IMR-90 (cell line): ENCODE data around the gene BFAR. TPM values are rescaled to one million over a fixed set of nuclear protein-coding genes. Genes with fewer than 3 reads are reported as not detected.

Experiments
- ATAC-seq: fragments of 200-7000 bp; cut with Tn5 transposase; 2 replicates; pipeline ENCODE4 v1.9.1; 2020; ENCODE audit warnings: low read depth, mild to moderate bottlenecking, moderate library complexity
- BruUV-seq: library from RNA; stranded (reverse); fragments of 400-500 nt; replicated peaks from 2 replicates; lab custom pipeline; 2021; lab: Mats Ljungman, UMichigan
- CTCF ChIA-PET: fragments of 300-600 bp; formaldehyde crosslinking; extraction: SDS; loops from one replicate; lab custom pipeline; 2021; ENCODE audit warnings: antibody characterized with exemption; lab: Yijun Ruan, JAX
- POLR2A ChIA-PET: fragments of 300-600 bp; sonication (Branson Sonifier 250); formaldehyde crosslinking; loops from one replicate; lab custom pipeline; 2022; ENCODE audit warnings: antibody characterized with exemption; ENCODE audit not compliant: unreplicated experiment; lab: Charles Lee
- DNase-seq: peaks from one replicate; pipeline ENCODE4 v3.0.0; 2013
- H2AFZ ChIP-seq: replicated peaks from 2 replicates; pipeline ENCODE3; 2013; ENCODE audit warnings: low read length, mild to moderate bottlenecking; ENCODE audit not compliant: poor library complexity
- H2AK5ac ChIP-seq: 2 replicates; pipeline ENCODE4 v1.6.1; 2013; ENCODE audit warnings: low read depth, low read length, inconsistent platforms
- H2AK9ac ChIP-seq: replicated peaks from 2 replicates; pipeline ENCODE3; 2013; ENCODE audit warnings: mild to moderate bottlenecking, low read depth, low read length, moderate library complexity; ENCODE audit not compliant: poor library complexity
- H2BK120ac ChIP-seq: 2 replicates; pipeline ENCODE4 v1.6.1; 2013; ENCODE audit warnings: low read depth, low read length, inconsistent platforms
- H2BK15ac ChIP-seq: 3 replicates; pipeline ENCODE4 v1.6.1; 2013; ENCODE audit warnings: low read depth, low read length, inconsistent platforms
- H2BK20ac ChIP-seq: 2 replicates; pipeline ENCODE4 v1.6.1; 2013; ENCODE audit warnings: low read depth, mild to moderate bottlenecking, inconsistent platforms, low read length, moderate library complexity
- H2BK5ac ChIP-seq: 2 replicates; pipeline ENCODE4 v1.6.1; 2013; ENCODE audit warnings: mild to moderate bottlenecking, low read depth, low read length, inconsistent platforms; ENCODE audit not compliant: poor library complexity, severe bottlenecking
- H3K14ac ChIP-seq: replicated peaks from 2 replicates; pipeline ENCODE4 v1.6.1; 2013; ENCODE audit warnings: low read depth, low read length, inconsistent platforms
- H3K18ac ChIP-seq: 2 replicates; pipeline ENCODE4 v1.6.1; 2013; ENCODE audit warnings: low read depth, low read length, control low read depth
- H3K23ac ChIP-seq: 2 replicates; pipeline ENCODE4 v1.6.1; 2013; ENCODE audit warnings: low read depth, low read length, inconsistent platforms
- H3K27ac ChIP-seq: 2 replicates; pipeline ENCODE4 v1.5.1; 2013; ENCODE audit warnings: mild to moderate bottlenecking, control low read depth, low read length; ENCODE audit not compliant: insufficient read depth
- H3K27me3 ChIP-seq: 2 replicates; pipeline ENCODE4 v1.6.1; 2013; ENCODE audit warnings: low read length; ENCODE audit not compliant: control insufficient read depth, insufficient read depth
- H3K36me3 ChIP-seq: 2 replicates; pipeline ENCODE4 v1.6.1; 2013; ENCODE audit warnings: low read length, mixed read lengths; ENCODE audit not compliant: control insufficient read depth, insufficient read depth
- H3K4ac ChIP-seq: 2 replicates; pipeline ENCODE4 v1.6.1; 2013; ENCODE audit warnings: low read depth, low read length, inconsistent platforms
- H3K4me1 ChIP-seq: 2 replicates; pipeline ENCODE4 v1.6.1; 2013; ENCODE audit warnings: low read length, mixed read lengths; ENCODE audit not compliant: control insufficient read depth, insufficient read depth
- H3K4me2 ChIP-seq: 2 replicates; pipeline ENCODE4 v1.6.1; 2013; ENCODE audit warnings: low read depth, mild to moderate bottlenecking, control low read depth, low read length, moderate library complexity
- H3K4me3 ChIP-seq: 2 replicates; pipeline ENCODE4 v1.5.1; 2013; ENCODE audit warnings: low read depth, mild to moderate bottlenecking, control low read depth, low read length, moderate library complexity; ENCODE audit not compliant: insufficient read depth
- H3K56ac ChIP-seq: 2 replicates; pipeline ENCODE4 v1.6.1; 2013; ENCODE audit warnings: low read length, inconsistent platforms; ENCODE audit not compliant: insufficient read depth; ENCODE audit errors: extremely low read depth
- H3K79me1 ChIP-seq, 2 experiments: 2 replicates each; pipeline ENCODE4 v1.6.1; 2013; ENCODE audit warnings: low read length in 2 of 2, inconsistent platforms in 1 of 2, low read depth in 1 of 2
- H3K9ac ChIP-seq: 2 replicates; pipeline ENCODE4 v1.6.1; 2013; ENCODE audit warnings: low read depth, low read length, control low read depth
- H3K9me1 ChIP-seq: 2 replicates; pipeline ENCODE4 v1.6.1; 2013; ENCODE audit warnings: low read length, inconsistent platforms; ENCODE audit not compliant: insufficient read depth
- H3K9me3 ChIP-seq: 2 replicates; pipeline ENCODE4 v1.6.1; 2013; ENCODE audit warnings: low read length; ENCODE audit not compliant: control insufficient read depth, insufficient read depth
- H4K20me1 ChIP-seq: 2 replicates; pipeline ENCODE4 v1.6.1; 2013; ENCODE audit warnings: low read length, inconsistent platforms; ENCODE audit not compliant: insufficient read depth
- H4K5ac ChIP-seq: 2 replicates; pipeline ENCODE4 v1.6.1; 2013; ENCODE audit warnings: mild to moderate bottlenecking, low read depth, low read length, control low read depth
- H4K8ac ChIP-seq, 2 experiments: 2 replicates each; pipeline ENCODE4 v1.6.1; 2013; ENCODE audit warnings: low read depth in 2 of 2, low read length in 2 of 2, control low read depth in 1 of 2, inconsistent platforms in 1 of 2
- H4K91ac ChIP-seq: 2 replicates; pipeline ENCODE4 v1.6.1; 2013; ENCODE audit warnings: low read depth, low read length, inconsistent platforms; ENCODE audit not compliant: insufficient read depth
- CHD1 ChIP-seq: IDR thresholded peaks from 2 replicates; pipeline ENCODE4 v1.6.1; 2012; ENCODE audit warnings: low read depth, low read length, improper control_type of control experiment
- FOS ChIP-seq: fragments of 150-350 bp; IDR thresholded peaks from 2 replicates; pipeline ENCODE4 v1.6.1; 2016; ENCODE audit warnings: low read depth, low read length
- MAFK ChIP-seq: IDR thresholded peaks from 2 replicates; pipeline ENCODE4 v1.6.1; 2012; ENCODE audit warnings: low read depth, low read length, improper control_type of control experiment
- MXI1 ChIP-seq: IDR thresholded peaks from 2 replicates; pipeline ENCODE4 v1.6.1; 2012; ENCODE audit warnings: low read depth, mild to moderate bottlenecking, low read length, moderate library complexity, borderline replicate concordance
- POLR2A ChIP-seq: IDR thresholded peaks from 2 replicates; pipeline ENCODE4 v1.6.1; 2012; ENCODE audit warnings: mild to moderate bottlenecking, low read depth, low read length
- RFX5 ChIP-seq: IDR thresholded peaks from 2 replicates; pipeline ENCODE4 v1.8.0; 2012; ENCODE audit warnings: low read depth, mild to moderate bottlenecking, low read length, moderate library complexity
- SMC3 ChIP-seq: fragments of 150-350 bp; IDR thresholded peaks from 2 replicates; pipeline ENCODE4 v1.6.1; 2016; ENCODE audit warnings: low read depth, mild to moderate bottlenecking, antibody characterized with exemption, low read length, moderate library complexity
- WGBS, 2 experiments: methylation state at CpG; one replicate each; pipeline versions ENCODE4 v1.1.5 to v1.1.7; 2013; ENCODE audit warnings: missing lambda C conversion rate in 2 of 2; ENCODE audit not compliant: insufficient read length in 1 of 2; ENCODE audit errors: extremely low coverage in 2 of 2; 5-methylcytosine and 5-hydroxymethylcytosine counted together
- dilution Hi-C: fragments of 300-500 bp; cut with HindIII; formaldehyde crosslinking; loops from one replicate; pipeline ENCODE4 v1.14.3; 2018; ENCODE audit warnings: low sequenced_read_pairs; ENCODE audit not compliant: unreplicated experiment
- in situ Hi-C: fragments of 300-500 bp; cut with MboI; formaldehyde crosslinking; loops from 3 replicates; pipeline ENCODE4 v1.14.3; 2019; ENCODE audit warnings: low sequenced_read_pairs, inconsistent platforms, mixed read lengths
- intact Hi-C: fragments of 100-400 bp; cut with micrococcal nuclease; formaldehyde crosslinking; loops from 2 replicates; pipeline ENCODE4 v1.10.0; 2022
- polyA plus RNA-seq, 3 experiments: library from polyadenylated mRNA; depleted of rRNA; stranded (reverse); fragments of >200 nt; gene quantifications; 2 replicates each; pipeline ENCODE4 v1.2.3, GENCODE V29; 2012; ENCODE audit warnings: low replicate concordance in 1 of 3
- total RNA-seq: library from RNA; depleted of rRNA; stranded (reverse); fragments of >200 nt; gene quantifications from 2 replicates; pipeline ENCODE4 v1.2.3, GENCODE V29; 2012
- TF ChIP-seq, protein P1 (sequence below): fragments of 150-350 bp; IDR thresholded peaks from 2 replicates; pipeline ENCODE4 v1.6.1; 2016; ENCODE audit warnings: low read depth, mild to moderate bottlenecking, low read length, moderate library complexity, borderline replicate concordance

The BFAR gene
- total and polyA plus RNA-seq, 2 of the 4 experiments (the other 2 are of a cell fraction): 46.6 to 56.5 TPM

DNA sequence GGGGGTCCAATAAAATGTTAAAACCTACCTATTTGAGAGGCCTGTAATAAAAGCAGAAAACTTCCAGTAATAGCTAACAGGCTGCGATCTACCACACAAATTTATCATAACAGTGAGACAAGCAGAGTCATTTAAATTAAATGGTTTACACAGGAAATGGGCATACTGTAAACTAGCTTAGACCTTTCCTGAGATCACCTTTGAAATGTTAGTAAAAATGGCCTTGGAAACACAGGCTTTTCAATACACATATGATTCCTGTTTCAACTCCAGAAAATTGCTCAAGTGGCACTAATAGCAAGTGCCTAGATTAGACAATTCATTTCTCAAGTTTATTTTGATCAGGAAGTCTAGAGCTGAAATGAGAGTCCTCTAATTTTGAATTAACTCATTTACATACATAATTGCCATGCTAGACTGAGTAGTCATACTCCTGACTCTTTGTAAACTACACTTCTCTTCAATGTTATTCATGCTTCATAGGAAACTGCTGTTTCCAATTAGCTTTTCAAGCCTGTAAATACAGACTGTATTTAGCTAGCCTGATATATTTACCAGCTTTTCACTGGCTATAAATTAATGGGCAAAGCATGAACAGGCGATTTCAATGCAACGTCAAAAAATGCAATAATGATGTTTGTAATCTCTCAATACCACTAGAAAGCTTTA is 46.0 kb upstream of the BFAR start:
- POLR2A ChIA-PET: no interaction called here
- no peak overlapping the region for H3K9ac ChIP-seq
- CTCF ChIA-PET: interaction anchor here (0.6 kb wide), 1 partner anchor 14 kb away, joined by 3 read pairs; no protein-coding TSS in a partner anchor
- no CpG with 5 or more reads among the region's 3 CpGs for WGBS, 2 experiments
- BruUV-seq: no TSS peak
- H4K5ac ChIP-seq: no peak overlapping the region
- intact Hi-C loops (loop anchor here (1.0 kb wide), 1 partner anchor 34 kb away; no protein-coding TSS in a partner anchor), in situ Hi-C loops (no loop called here), dilution Hi-C loops (no loop called here)
- no peak overlapping the region for H3K4ac ChIP-seq
- H2BK20ac ChIP-seq: no peak overlapping the region
- H3K56ac ChIP-seq: no peak overlapping the region
- H2AK9ac ChIP-seq: no peak overlapping the region
- no peak overlapping the region for H2BK15ac ChIP-seq
- H3K23ac ChIP-seq: no peak overlapping the region
- no peaks in the 10 kb centered on the region for H3K9me1 ChIP-seq
- H2AFZ ChIP-seq: no peak overlapping the region
- no peaks in the 10 kb centered on the region for H3K27me3 ChIP-seq
- H2BK120ac ChIP-seq: no peak overlapping the region
- H3K36me3 ChIP-seq: peaks cover 37% of the 10 kb centered on the region
- H2AK5ac ChIP-seq: no peak overlapping the region
- no peak overlapping the region for H3K4me3 ChIP-seq
- no peak overlapping the region for H3K18ac ChIP-seq
- no peak for ATAC-seq
- H3K14ac ChIP-seq: no peak overlapping the region; the same call in 1 of the 2 replicates
- no peak overlapping the region for H4K8ac ChIP-seq
- H3K4me1 ChIP-seq: no peaks in the 10 kb centered on the region
- no peak overlapping the region for H4K91ac ChIP-seq
- TF ChIP-seq POLR2A: no peak
- TF ChIP-seq SMC3: no peak
- TF ChIP-seq FOS: no peak
- TF ChIP-seq CHD1: no peak
- TF ChIP-seq, protein P1, sequence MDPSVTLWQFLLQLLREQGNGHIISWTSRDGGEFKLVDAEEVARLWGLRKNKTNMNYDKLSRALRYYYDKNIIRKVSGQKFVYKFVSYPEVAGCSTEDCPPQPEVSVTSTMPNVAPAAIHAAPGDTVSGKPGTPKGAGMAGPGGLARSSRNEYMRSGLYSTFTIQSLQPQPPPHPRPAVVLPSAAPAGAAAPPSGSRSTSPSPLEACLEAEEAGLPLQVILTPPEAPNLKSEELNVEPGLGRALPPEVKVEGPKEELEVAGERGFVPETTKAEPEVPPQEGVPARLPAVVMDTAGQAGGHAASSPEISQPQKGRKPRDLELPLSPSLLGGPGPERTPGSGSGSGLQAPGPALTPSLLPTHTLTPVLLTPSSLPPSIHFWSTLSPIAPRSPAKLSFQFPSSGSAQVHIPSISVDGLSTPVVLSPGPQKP: no peak
- TF ChIP-seq MXI1: no peak
- no peak for TF ChIP-seq MAFK
- TF ChIP-seq RFX5: no peak
- no peak overlapping the region for H3K4me2 ChIP-seq
- no peaks in the 10 kb centered on the region for H3K9me3 ChIP-seq
- no peaks in the 10 kb centered on the region for H4K20me1 ChIP-seq
- H3K27ac ChIP-seq: no peak overlapping the region
- no peak overlapping the region for H2BK5ac ChIP-seq
- peaks cover 0 to 3% of the 10 kb centered on the region in 2 experiments; a peak in 1 of 4 replicates for H3K79me1 ChIP-seq
- DNase-seq: no peak
